Activated naive CD4-positive, alpha-beta T cell treated with anti-CD3 and anti-CD28 coated beads, Interleukin-2, amount 10 ng/mL, durations not matched to agents 5 hours and 36 hours (primary cell): ENCODE data around the gene NDUFB11. TPM values are rescaled to one million over a fixed set of nuclear protein-coding genes. Genes with fewer than 3 reads are reported as not detected.

ENCODE experiments used
- total RNA-seq, 2 experiments: library from RNA; stranded (reverse); gene quantifications; one replicate each; pipeline ENCODE4 v1.2.3, GENCODE V29; 2021

Gene NDUFB11
- 10 to 100 TPM; 94.9 to 98.3 TPM for total RNA-seq

GRCh38 chrX:47144626-47145394 lies at the start of gene NDUFB11, which contains the start of gene RBM10:
TSS of gene NDUFB11 (minus strand) at chrX:47144702. CDS start at chrX:47144679, 23 bp downstream.
TSS of gene RBM10 (plus strand) at chrX:47145221. CDS start at chrX:47147482, 2,261 bp downstream.

GRCh38 chrX:47193475-47194193 lies 49.1 kb upstream of the NDUFB11 start, which contains the start of gene UBA1:
TSS of gene UBA1 (plus strand) at chrX:47193829. CDS start at chrX:47198803, 4,974 bp downstream.

Other genes with a start within 250 kb of the NDUFB11 start
- gene JADE3, start 232.3 kb downstream of the NDUFB11 start, total RNA-seq, result under 1 TPM; 0.58 to 0.71 TPM
- not detected for gene RGN, start 66.3 kb downstream of the NDUFB11 start, total RNA-seq
- gene RBM10, start 519 bp upstream of the NDUFB11 start, total RNA-seq, result 10 to 100 TPM; 52.3 to 55.5 TPM
- gene UBA1, start 49.1 kb upstream of the NDUFB11 start, total RNA-seq, result 100 to 1,000 TPM; 165 TPM
- 10 to 100 TPM; 54.7 to 56.0 TPM for gene CDK16, start 74.0 kb upstream of the NDUFB11 start, total RNA-seq
- 10 to 100 TPM; 30.5 to 31.8 TPM for gene USP11, start 88.3 kb upstream of the NDUFB11 start, total RNA-seq
- under 1 TPM; 0.28 to 0.48 TPM for gene ZNF157, start 225.9 kb upstream of the NDUFB11 start, total RNA-seq